ENCODE data around the gene TIPARP.

TIPARP gene

GRCh38 chr3:156673732-156674045 lies 701 bp upstream of the TIPARP start:
- H4K5ac ChIP-seq (ENCODE audit: low read length): no peak overlapping the region
- no peak overlapping the region for H2AK5ac ChIP-seq (ENCODE audit: low read length)
- H2BK15ac ChIP-seq (replicated peaks; ENCODE audit: low read depth): no peak overlapping the region
- H3K79me1 ChIP-seq (ENCODE audit: low read length): peaks cover 13% of the 10 kb centered on the region
- peaks cover 23% of the 10 kb centered on the region for H3K79me2 ChIP-seq (ENCODE audit: control insufficient read depth, insufficient read depth, low read length)
- H3K27me3 ChIP-seq (ENCODE audit: insufficient read depth, low read length, poor library complexity): no peaks in the 10 kb centered on the region
- peak overlapping the region; percentile 62 for H3K4me2 ChIP-seq (ENCODE audit: low read length)
- no peak overlapping the region for H4K8ac ChIP-seq (ENCODE audit: low read depth, low read length)
- H3K4ac ChIP-seq (ENCODE audit: low read depth, low read length): no peak overlapping the region
- no peak overlapping the region for H3K27ac ChIP-seq (ENCODE audit: low read depth, low read length)
- no peak for DNase-seq
- WGBS (ENCODE audit: extremely low coverage, insufficient coverage, low lambda C conversion rate): no CpG with 5 or more reads among the region's 10 CpGs
- H3K9ac ChIP-seq (ENCODE audit: low read length): peak overlapping the region; percentile 87
- no peak overlapping the region for H2BK5ac ChIP-seq (ENCODE audit: low read length)
- H3K56ac ChIP-seq (ENCODE audit: low read length): peak overlapping the region; percentile 96
- peaks cover 4% of the 10 kb centered on the region for H3K36me3 ChIP-seq (ENCODE audit: control insufficient read depth, insufficient read depth, low read length)
- no peak overlapping the region for H2BK120ac ChIP-seq (ENCODE audit: low read depth, low read length)
- no peak overlapping the region for H3K4me3 ChIP-seq (ENCODE audit: low read length)
- peaks cover 2% of the 10 kb centered on the region for H3K4me1 ChIP-seq (ENCODE audit: control insufficient read depth, low read depth, low read length)
- H3K18ac ChIP-seq (ENCODE audit: low read length): no peak overlapping the region
- H3K23ac ChIP-seq (ENCODE audit: low read length): no peak overlapping the region

DNA sequence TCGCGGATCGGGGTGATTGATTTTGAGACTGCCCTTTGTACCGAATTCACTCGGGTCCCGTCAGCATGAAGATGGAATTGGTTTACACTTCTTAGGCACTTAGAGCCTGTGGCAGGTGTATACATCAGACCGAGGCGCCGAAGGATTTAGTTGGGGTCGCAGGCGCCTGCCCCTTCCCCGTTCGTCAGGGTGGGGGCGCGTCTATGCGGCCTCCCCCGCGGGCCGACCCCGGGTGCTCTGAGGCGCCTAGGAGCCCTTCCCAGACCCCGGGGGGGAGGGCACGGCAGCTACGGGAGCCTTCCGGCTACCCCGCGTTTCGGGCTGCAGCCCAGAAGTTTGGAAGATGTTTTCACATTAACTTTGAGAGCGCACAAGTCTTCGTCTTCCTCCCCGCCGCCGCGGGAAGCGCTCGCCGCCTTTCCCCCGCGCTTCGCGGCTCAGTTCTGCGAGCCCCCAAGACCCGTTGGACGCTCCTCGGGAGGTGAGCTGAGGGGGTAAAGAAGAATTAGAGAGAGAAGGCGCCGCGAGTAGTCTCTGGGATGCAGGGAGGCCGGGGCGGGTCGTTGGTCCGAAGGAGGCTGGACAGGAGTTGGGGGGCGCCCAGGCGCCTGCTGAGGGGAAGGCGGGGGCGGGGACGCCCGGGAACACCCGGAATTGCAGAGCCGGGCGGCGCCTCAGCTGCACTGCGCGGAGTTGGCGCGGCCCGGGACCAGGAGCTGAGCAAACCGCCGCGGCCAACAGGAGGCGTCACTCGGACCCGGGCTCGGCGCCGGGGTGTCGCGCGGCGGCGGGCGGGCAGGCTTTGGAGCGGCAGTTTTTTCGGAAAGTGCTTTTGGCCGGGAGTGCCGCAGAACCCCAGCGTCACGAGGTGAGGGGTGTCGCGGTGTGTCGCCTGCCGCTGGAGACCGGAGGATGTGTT lies 780 bp downstream of the TIPARP start:
- no peak overlapping the region for H4K5ac ChIP-seq (ENCODE audit: low read length)
- peak overlapping the region; percentile 90 for H3K9ac ChIP-seq (ENCODE audit: low read length)
- H4K8ac ChIP-seq (ENCODE audit: low read depth, low read length): no peak overlapping the region
- peak overlapping the region; percentile 48 for H3K4ac ChIP-seq (ENCODE audit: low read depth, low read length)
- peak overlapping the region; percentile 92 for H3K4me2 ChIP-seq (ENCODE audit: low read length)
- no peak overlapping the region for H2BK5ac ChIP-seq (ENCODE audit: low read length)
- peak; percentile 70 for DNase-seq
- peaks cover 13% of the 10 kb centered on the region for H3K79me1 ChIP-seq (ENCODE audit: low read length)
- peak overlapping the region; percentile 93 for H3K4me3 ChIP-seq (ENCODE audit: low read length)
- H3K4me1 ChIP-seq (ENCODE audit: control insufficient read depth, low read depth, low read length): peaks cover 2% of the 10 kb centered on the region
- H3K18ac ChIP-seq (ENCODE audit: low read length): peak overlapping the region; percentile 97
- peaks cover 27% of the 10 kb centered on the region for H3K79me2 ChIP-seq (ENCODE audit: control insufficient read depth, insufficient read depth, low read length)
- H3K27ac ChIP-seq (ENCODE audit: low read depth, low read length): peak overlapping the region; percentile 93
- WGBS (ENCODE audit: extremely low coverage, insufficient coverage, low lambda C conversion rate): no CpG with 5 or more reads among the region's 93 CpGs
- no peak overlapping the region for H2AK5ac ChIP-seq (ENCODE audit: low read length)
- H3K56ac ChIP-seq (ENCODE audit: low read length): peak overlapping the region; percentile 84
- peak overlapping the region; percentile 83 for H2BK120ac ChIP-seq (ENCODE audit: low read depth, low read length)
- H2BK15ac ChIP-seq (replicated peaks; ENCODE audit: low read depth): no peak overlapping the region
- no peak overlapping the region for H3K23ac ChIP-seq (ENCODE audit: low read length)
- peaks cover 4% of the 10 kb centered on the region for H3K36me3 ChIP-seq (ENCODE audit: control insufficient read depth, insufficient read depth, low read length)
- no peaks in the 10 kb centered on the region for H3K27me3 ChIP-seq (ENCODE audit: insufficient read depth, low read length, poor library complexity)

DNA sequence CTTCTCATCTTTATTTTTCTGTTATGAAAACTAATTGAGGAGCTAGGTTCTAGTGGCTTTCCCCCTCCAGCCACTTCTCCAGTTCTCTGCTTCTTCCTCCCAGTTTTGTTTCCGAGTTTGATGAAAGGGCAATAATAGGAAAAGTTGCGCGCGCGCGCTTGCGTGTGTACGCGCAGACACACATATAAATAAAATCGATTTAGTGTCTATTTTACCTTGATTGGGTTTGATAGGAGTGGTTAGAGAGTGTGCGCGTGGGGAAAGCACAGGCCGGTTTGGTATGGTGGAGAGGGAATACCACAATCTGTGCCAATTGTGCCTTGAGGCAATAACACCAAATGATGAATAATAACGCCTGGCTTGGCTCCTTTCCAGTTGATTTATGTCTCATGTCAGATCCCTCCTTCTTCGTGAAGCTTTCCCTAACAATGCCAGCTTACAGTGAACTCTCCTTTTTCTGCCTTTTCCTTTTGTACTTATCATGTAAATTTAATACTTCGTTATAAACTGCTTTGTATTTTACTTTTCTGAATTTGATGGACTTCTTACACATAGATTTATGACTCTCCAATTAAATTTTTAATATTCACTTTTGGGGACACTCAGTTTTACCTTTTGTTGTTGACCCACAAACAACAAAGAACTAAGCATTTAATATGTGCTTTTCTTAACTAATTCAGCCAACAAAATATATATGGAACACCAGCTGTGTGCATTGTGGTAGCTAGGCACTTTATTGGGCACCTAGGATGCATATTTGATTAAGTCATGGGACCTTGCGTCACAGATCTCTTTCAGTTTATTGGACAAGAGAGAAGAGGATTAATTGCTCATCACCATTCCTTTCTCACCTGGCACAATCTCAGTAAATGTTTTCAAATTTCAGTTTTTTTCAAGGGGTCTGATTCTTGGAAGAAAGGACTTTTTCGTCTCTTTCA lies 1.7 kb downstream of the TIPARP start:
- H3K27ac ChIP-seq (ENCODE audit: low read depth, low read length): peak overlapping the region; percentile 93
- peak overlapping the region; percentile 92 for H3K4me2 ChIP-seq (ENCODE audit: low read length)
- H3K4ac ChIP-seq (ENCODE audit: low read depth, low read length): no peak overlapping the region
- peak overlapping the region; percentile 93 for H3K4me3 ChIP-seq (ENCODE audit: low read length)
- no peaks in the 10 kb centered on the region for H3K27me3 ChIP-seq (ENCODE audit: insufficient read depth, low read length, poor library complexity)
- no peak overlapping the region for H2BK5ac ChIP-seq (ENCODE audit: low read length)
- H2AK5ac ChIP-seq (ENCODE audit: low read length): no peak overlapping the region
- peak; percentile 19 for DNase-seq
- peak overlapping the region; percentile 39 for H4K8ac ChIP-seq (ENCODE audit: low read depth, low read length)
- no peak overlapping the region for H4K5ac ChIP-seq (ENCODE audit: low read length)
- H3K18ac ChIP-seq (ENCODE audit: low read length): peak overlapping the region; percentile 97
- peak overlapping the region; percentile 90 for H3K9ac ChIP-seq (ENCODE audit: low read length)
- H2BK15ac ChIP-seq (replicated peaks; ENCODE audit: low read depth): no peak overlapping the region
- peaks cover 2% of the 10 kb centered on the region for H3K4me1 ChIP-seq (ENCODE audit: control insufficient read depth, low read depth, low read length)
- peak overlapping the region; percentile 84 for H3K56ac ChIP-seq (ENCODE audit: low read length)
- WGBS (ENCODE audit: extremely low coverage, insufficient coverage, low lambda C conversion rate): no CpG with 5 or more reads among the region's 18 CpGs
- no peak overlapping the region for H3K23ac ChIP-seq (ENCODE audit: low read length)
- H3K36me3 ChIP-seq (ENCODE audit: control insufficient read depth, insufficient read depth, low read length): peaks cover 4% of the 10 kb centered on the region
- peaks cover 15% of the 10 kb centered on the region for H3K79me1 ChIP-seq (ENCODE audit: low read length)
- H2BK120ac ChIP-seq (ENCODE audit: low read depth, low read length): no peak overlapping the region
- peaks cover 34% of the 10 kb centered on the region for H3K79me2 ChIP-seq (ENCODE audit: control insufficient read depth, insufficient read depth, low read length)

DNA sequence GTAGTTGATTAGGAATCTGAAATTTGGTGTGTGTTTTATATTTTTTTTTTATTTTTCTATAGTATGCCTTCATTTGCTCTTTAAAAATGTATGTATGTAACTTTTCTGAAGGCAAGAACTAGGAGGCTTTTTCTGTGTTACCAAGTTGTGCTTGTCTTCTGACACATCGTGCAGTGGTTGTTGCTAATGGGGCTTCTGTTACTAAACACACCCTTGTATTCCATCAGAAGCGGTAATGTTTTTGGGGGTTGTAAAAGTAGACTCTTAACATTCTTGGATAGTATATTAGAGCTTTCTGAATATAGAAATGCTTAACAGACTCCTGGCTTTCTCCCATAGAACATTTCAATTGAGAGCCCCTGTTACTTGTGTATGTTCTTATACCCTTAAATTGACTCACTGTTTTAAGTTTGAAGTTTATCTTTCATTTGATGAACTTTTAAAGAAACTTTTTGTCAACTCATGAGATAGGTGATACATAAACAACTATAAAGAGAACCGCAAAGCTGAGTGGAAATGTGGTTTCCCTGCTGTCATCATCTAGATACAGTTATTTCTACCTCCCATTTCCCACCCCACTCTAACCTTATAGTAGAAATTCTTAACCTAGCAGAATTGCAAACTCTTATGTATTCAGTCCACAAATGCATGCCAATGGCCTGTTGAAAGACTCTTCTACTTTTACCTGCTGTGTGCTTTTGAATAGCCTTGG lies 2.5 kb downstream of the TIPARP start:
- H3K27ac ChIP-seq (ENCODE audit: low read depth, low read length): no peak overlapping the region
- H3K36me3 ChIP-seq (ENCODE audit: control insufficient read depth, insufficient read depth, low read length): peaks cover 4% of the 10 kb centered on the region
- H3K23ac ChIP-seq (ENCODE audit: low read length): no peak overlapping the region
- no peak overlapping the region for H2BK15ac ChIP-seq (replicated peaks; ENCODE audit: low read depth)
- no peak overlapping the region for H2BK120ac ChIP-seq (ENCODE audit: low read depth, low read length)
- DNase-seq: no peak
- H3K79me2 ChIP-seq (ENCODE audit: control insufficient read depth, insufficient read depth, low read length): peaks cover 38% of the 10 kb centered on the region
- no peak overlapping the region for H3K4me2 ChIP-seq (ENCODE audit: low read length)
- H3K4ac ChIP-seq (ENCODE audit: low read depth, low read length): no peak overlapping the region
- no peak overlapping the region for H3K56ac ChIP-seq (ENCODE audit: low read length)
- H3K4me1 ChIP-seq (ENCODE audit: control insufficient read depth, low read depth, low read length): peaks cover 2% of the 10 kb centered on the region
- no peak overlapping the region for H3K9ac ChIP-seq (ENCODE audit: low read length)
- H3K4me3 ChIP-seq (ENCODE audit: low read length): no peak overlapping the region
- no peak overlapping the region for H3K18ac ChIP-seq (ENCODE audit: low read length)
- no CpG with 5 or more reads among the region's 3 CpGs for WGBS (ENCODE audit: extremely low coverage, insufficient coverage, low lambda C conversion rate)
- no peaks in the 10 kb centered on the region for H3K27me3 ChIP-seq (ENCODE audit: insufficient read depth, low read length, poor library complexity)
- H2AK5ac ChIP-seq (ENCODE audit: low read length): no peak overlapping the region
- no peak overlapping the region for H2BK5ac ChIP-seq (ENCODE audit: low read length)
- H4K8ac ChIP-seq (ENCODE audit: low read depth, low read length): no peak overlapping the region
- no peak overlapping the region for H4K5ac ChIP-seq (ENCODE audit: low read length)
- peaks cover 15% of the 10 kb centered on the region for H3K79me1 ChIP-seq (ENCODE audit: low read length)

- Histone ChIP-seq H3K4me1 (ENCODE audit: control insufficient read depth, low read depth, low read length) (peaks cover 2% of the 10 kb centered on the region), H3K79me1 (ENCODE audit: low read length) (peaks cover 15% of the 10 kb centered on the region), H3K79me2 (ENCODE audit: control insufficient read depth, insufficient read depth, low read length) (peaks cover 43% of the 10 kb centered on the region), H4K8ac (ENCODE audit: low read depth, low read length) (no peak overlapping the region), H3K9ac (ENCODE audit: low read length) (no peak overlapping the region), H2BK120ac (ENCODE audit: low read depth, low read length) (no peak overlapping the region), H3K18ac (ENCODE audit: low read length) (no peak overlapping the region), H3K4me2 (ENCODE audit: low read length) (no peak overlapping the region), H2BK5ac (ENCODE audit: low read length) (no peak overlapping the region), H3K4ac (ENCODE audit: low read depth, low read length) (no peak overlapping the region), H2BK15ac (replicated peaks; ENCODE audit: low read depth) (no peak overlapping the region), H3K23ac (ENCODE audit: low read length) (no peak overlapping the region), H2AK5ac (ENCODE audit: low read length) (no peak overlapping the region), H4K5ac (ENCODE audit: low read length) (no peak overlapping the region), H3K27ac (ENCODE audit: low read depth, low read length) (no peak overlapping the region), H3K56ac (ENCODE audit: low read length) (no peak overlapping the region), H3K27me3 (ENCODE audit: insufficient read depth, low read length, poor library complexity) (no peaks in the 10 kb centered on the region), H3K36me3 (ENCODE audit: control insufficient read depth, insufficient read depth, low read length) (peaks cover 4% of the 10 kb centered on the region), H3K4me3 (ENCODE audit: low read length) (no peak overlapping the region)
- WGBS (ENCODE audit: extremely low coverage, insufficient coverage, low lambda C conversion rate): no CpG with 5 or more reads among the region's 2 CpGs
- no peak for DNase-seq
These were observed 3.1 kb downstream of the TIPARP start for GRCh38 chr3:156677536-156677935.

Data from mesendoderm (in vitro differentiated cells).